Measurements from ENCODE around the gene NOL3. TPM values are rescaled to one million over a fixed set of nuclear protein-coding genes. Genes with fewer than 3 reads are reported as not detected.

The NOL3 gene
- total and polyA plus RNA-seq, 9 of the 15 experiments (the other 6 are each of a cell fraction or from before 2014, with no cell fraction given), result 0.45 to 14.0 (median 5.4) TPM

DNA sequence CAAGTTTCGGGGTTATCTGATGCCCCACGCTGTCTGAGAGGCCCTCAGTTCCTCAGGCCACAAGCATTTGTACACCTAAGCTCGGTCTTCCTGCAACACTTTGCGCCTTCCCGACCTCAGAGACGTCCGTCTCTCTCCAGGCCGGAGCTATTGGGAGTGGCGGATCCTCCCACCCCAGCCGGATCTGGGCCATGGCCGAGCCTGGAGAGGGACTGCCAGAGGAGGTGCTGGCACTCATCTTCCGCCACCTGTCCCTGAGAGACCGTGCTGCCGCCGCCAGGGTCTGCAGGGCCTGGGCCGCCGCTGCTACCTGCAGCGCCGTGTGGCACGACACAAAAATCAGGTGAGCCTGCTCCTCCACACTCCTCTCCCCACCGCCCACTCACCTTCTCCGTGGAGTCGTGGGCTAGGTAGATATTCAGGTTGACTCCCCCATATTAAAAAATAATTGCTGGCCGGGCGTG, 8.7 kb upstream of the NOL3 start:
- Histone ChIP-seq H3K9ac (ENCODE audit: insufficient read depth in 1 of 2, low read depth in 2 of 2, low read length in 2 of 2) (peak overlapping the region; percentile 33 to 78; a peak in 3 of 4 replicates), H4K20me1 (replicated peaks; ENCODE audit: control insufficient read depth, insufficient read depth, low read length) (peaks cover 9% of the 10 kb centered on the region), H3K27me3 (ENCODE audit: control insufficient read depth in 2 of 2, insufficient read depth in 2 of 2, low read length in 2 of 2) (no peaks in the 10 kb centered on the region), H3K4me1 (replicated peaks in 1 of 2; ENCODE audit: control insufficient read depth in 2 of 2, insufficient read depth in 2 of 2, low read length in 2 of 2) (peaks cover 27 to 76% of the 10 kb centered on the region in 2 experiments), H3K9me3 (replicated peaks; ENCODE audit: control insufficient read depth, insufficient read depth, low read depth, low read length) (no peaks in the 10 kb centered on the region), H3K9me1 (ENCODE audit: control insufficient read depth, insufficient read depth, low read length) (no peaks in the 10 kb centered on the region), H2AFZ (ENCODE audit: low read depth, low read length) (no peak overlapping the region), H3K36me3 (ENCODE audit: control insufficient read depth, insufficient read depth, low read length) (0 out of 3 replicates have a peak, but pooled peaks cover 5% of the 10 kb centered on the region), H3K79me2 (ENCODE audit: control insufficient read depth, insufficient read depth, low read length) (peaks cover 28% of the 10 kb centered on the region), H3K4me2 (ENCODE audit: insufficient read depth, low read length) (peak overlapping the region; percentile 87; the same call in 1 of the 2 replicates), H3K4me3 (0 out of 2 replicates have a peak overlapping the region, but pooled peaks have one; percentile 73), H3K27ac (ENCODE audit: extremely low read depth, low read depth, low read length) (peak overlapping the region; percentile 31; the same call in 2 of the 3 replicates)
- no TSS peak for BruUV-seq (replicated peaks)
- 81% methylated on average over 25 of the region's 25 CpGs for WGBS (ENCODE audit: insufficient coverage, low coverage, missing lambda C conversion rate)
- ChIA-PET POLR2A (interaction anchor here (0.7 kb wide), 1 partner anchor 151 kb away, joined by 3 read pairs; no protein-coding TSS in a partner anchor), CTCF (ENCODE audit: low intra/inter-chr PET ratio) (interaction anchor here (0.6 kb wide), 1 partner anchor 28 kb away, joined by 3 read pairs; the partner anchor contains the start of gene EXOC3L1)
- TF ChIP-seq ZFPM2 (CRISPR knock-in tag; IDR thresholded peaks at IDR 0.05) (no peak), ZBTB33 (CRISPR knock-in tag; IDR thresholded peaks at IDR 0.05) (0 out of 2 replicates have a peak, but pooled peaks have one; percentile 30), RBFOX2 (IDR thresholded peaks at IDR 0.05; ENCODE audit: low read depth, low read length) (no peak)
- TF ChIP-seq, protein P1, sequence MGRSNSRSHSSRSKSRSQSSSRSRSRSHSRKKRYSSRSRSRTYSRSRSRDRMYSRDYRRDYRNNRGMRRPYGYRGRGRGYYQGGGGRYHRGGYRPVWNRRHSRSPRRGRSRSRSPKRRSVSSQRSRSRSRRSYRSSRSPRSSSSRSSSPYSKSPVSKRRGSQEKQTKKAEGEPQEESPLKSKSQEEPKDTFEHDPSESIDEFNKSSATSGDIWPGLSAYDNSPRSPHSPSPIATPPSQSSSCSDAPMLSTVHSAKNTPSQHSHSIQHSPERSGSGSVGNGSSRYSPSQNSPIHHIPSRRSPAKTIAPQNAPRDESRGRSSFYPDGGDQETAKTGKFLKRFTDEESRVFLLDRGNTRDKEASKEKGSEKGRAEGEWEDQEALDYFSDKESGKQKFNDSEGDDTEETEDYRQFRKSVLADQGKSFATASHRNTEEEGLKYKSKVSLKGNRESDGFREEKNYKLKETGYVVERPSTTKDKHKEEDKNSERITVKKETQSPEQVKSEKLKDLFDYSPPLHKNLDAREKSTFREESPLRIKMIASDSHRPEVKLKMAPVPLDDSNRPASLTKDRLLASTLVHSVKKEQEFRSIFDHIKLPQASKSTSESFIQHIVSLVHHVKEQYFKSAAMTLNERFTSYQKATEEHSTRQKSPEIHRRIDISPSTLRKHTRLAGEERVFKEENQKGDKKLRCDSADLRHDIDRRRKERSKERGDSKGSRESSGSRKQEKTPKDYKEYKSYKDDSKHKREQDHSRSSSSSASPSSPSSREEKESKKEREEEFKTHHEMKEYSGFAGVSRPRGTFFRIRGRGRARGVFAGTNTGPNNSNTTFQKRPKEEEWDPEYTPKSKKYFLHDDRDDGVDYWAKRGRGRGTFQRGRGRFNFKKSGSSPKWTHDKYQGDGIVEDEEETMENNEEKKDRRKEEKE (IDR thresholded peaks at IDR 0.05; ENCODE audit: borderline replicate concordance in 1 of 2, control insufficient read depth in 1 of 2, low read depth in 2 of 2, low read length in 1 of 2), result no peak
- TF ChIP-seq, protein P2, sequence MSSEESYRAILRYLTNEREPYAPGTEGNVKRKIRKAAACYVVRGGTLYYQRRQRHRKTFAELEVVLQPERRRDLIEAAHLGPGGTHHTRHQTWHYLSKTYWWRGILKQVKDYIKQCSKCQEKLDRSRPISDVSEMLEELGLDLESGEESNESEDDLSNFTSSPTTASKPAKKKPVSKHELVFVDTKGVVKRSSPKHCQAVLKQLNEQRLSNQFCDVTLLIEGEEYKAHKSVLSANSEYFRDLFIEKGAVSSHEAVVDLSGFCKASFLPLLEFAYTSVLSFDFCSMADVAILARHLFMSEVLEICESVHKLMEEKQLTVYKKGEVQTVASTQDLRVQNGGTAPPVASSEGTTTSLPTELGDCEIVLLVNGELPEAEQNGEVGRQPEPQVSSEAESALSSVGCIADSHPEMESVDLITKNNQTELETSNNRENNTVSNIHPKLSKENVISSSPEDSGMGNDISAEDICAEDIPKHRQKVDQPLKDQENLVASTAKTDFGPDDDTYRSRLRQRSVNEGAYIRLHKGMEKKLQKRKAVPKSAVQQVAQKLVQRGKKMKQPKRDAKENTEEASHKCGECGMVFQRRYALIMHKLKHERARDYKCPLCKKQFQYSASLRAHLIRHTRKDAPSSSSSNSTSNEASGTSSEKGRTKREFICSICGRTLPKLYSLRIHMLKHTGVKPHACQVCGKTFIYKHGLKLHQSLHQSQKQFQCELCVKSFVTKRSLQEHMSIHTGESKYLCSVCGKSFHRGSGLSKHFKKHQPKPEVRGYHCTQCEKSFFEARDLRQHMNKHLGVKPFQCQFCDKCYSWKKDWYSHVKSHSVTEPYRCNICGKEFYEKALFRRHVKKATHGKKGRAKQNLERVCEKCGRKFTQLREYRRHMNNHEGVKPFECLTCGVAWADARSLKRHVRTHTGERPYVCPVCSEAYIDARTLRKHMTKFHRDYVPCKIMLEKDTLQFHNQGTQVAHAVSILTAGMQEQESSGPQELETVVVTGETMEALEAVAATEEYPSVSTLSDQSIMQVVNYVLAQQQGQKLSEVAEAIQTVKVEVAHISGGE (CRISPR knock-in tag; IDR thresholded peaks at IDR 0.05), result no peak
- no peak for DNase-seq (ENCODE audit: extremely low read depth in 1 of 4, low spot score in 3 of 4)
- ATAC-seq, result no peak
- in situ Hi-C loops (cut with MboI) (loop anchor here (25.0 kb wide), 1 partner anchor 199 kb away; the partner anchor contains the start of gene CES3), intact Hi-C loops (cut with micrococcal nuclease) (no loop called here)
- no peak for FAIRE-seq
